Left ventricle myocardium inferior (tissue), 1 donor: Measurements from ENCODE around the gene MLLT10. TPM values are rescaled to one million over a fixed set of nuclear protein-coding genes. Genes with fewer than 3 reads are reported as not detected.

Experiments used
- DNase-seq: peaks from one replicate; pipeline ENCODE4 v3.0.0-alpha.2; 2020
- H3K27ac ChIP-seq: fragments of 200-600 bp; replicated peaks from 2 replicates; pipeline ENCODE4 v1.8.0; 2021
- H3K27me3 ChIP-seq: fragments of 200-600 bp; 2 replicates; pipeline ENCODE4 v1.8.0; 2021; ENCODE audit warnings: low read depth
- H3K36me3 ChIP-seq: fragments of 200-600 bp; 2 replicates; pipeline ENCODE4 v1.8.0; 2021
- H3K4me1 ChIP-seq: fragments of 200-600 bp; 2 replicates; pipeline ENCODE4 v1.8.0; 2021
- H3K4me3 ChIP-seq: fragments of 200-600 bp; 2 replicates; pipeline ENCODE4 v1.8.0; 2021; ENCODE audit warnings: mild to moderate bottlenecking, moderate library complexity
- H3K9me3 ChIP-seq: fragments of 200-600 bp; replicated peaks from 2 replicates; pipeline ENCODE4 v1.8.0; 2021
- CTCF ChIP-seq: fragments of 200-600 bp; IDR thresholded peaks from 2 replicates; pipeline ENCODE4 v1.8.0; 2021; ENCODE audit warnings: antibody characterized with exemption, mild to moderate bottlenecking, borderline replicate concordance
- intact Hi-C: fragments of 100-400 bp; cut with micrococcal nuclease; formaldehyde crosslinking; loops from one replicate; pipeline ENCODE4 v1.11.0; 2022
- microRNA-seq: library from miRNA; unstranded; fragments of <30 nt; microRNA quantifications from one replicate; pipeline ENCODE4 v1.2.0, GENCODE V29; 2020
- total RNA-seq: library from RNA; stranded (reverse); fragmentation: NEBNext Ultra II Directional; extraction: Animal tissue kit (Norgen Biotek cat#: 25700); gene quantifications from one replicate; pipeline ENCODE4 v1.2.1, GENCODE V29; 2021
- donor health status: DM: no; HTN: yes; CAD: no; lungs with severe emphysema.

The MLLT10 gene
- total RNA-seq, 1 donor from 2014 or later = 18.7 TPM

- H3K36me3 ChIP-seq = peaks cover 3% of the 10 kb centered on the region
- no peak for DNase-seq
- H3K27me3 ChIP-seq = no peaks in the 10 kb centered on the region
- peaks cover 3% of the 10 kb centered on the region for H3K9me3 ChIP-seq
- intact Hi-C loops = no loop called here
- no peak overlapping the region for H3K4me3 ChIP-seq
- H3K4me1 ChIP-seq = no peaks in the 10 kb centered on the region
- no peak overlapping the region for H3K27ac ChIP-seq
- no peak for TF ChIP-seq CTCF
Observed at GRCh38 chr10:21776883-21777282, 242.9 kb downstream of the MLLT10 start.

GRCh38 chr10:21791276-21791675 lies 257.2 kb downstream of the MLLT10 start:
- TF ChIP-seq CTCF = no peak
- no peak for DNase-seq
- intact Hi-C loops = no loop called here
- H3K9me3 ChIP-seq = peaks cover 21% of the 10 kb centered on the region
- H3K27me3 ChIP-seq = no peaks in the 10 kb centered on the region
- H3K4me3 ChIP-seq = no peak overlapping the region
- H3K27ac ChIP-seq = no peak overlapping the region
- H3K36me3 ChIP-seq = no peaks in the 10 kb centered on the region
- no peaks in the 10 kb centered on the region for H3K4me1 ChIP-seq

Small RNA genes within 50 kb of the gene (microRNA-seq; reads per million reads assigned to microRNA genes)
- not detected for gene MIR1915

Other genes starting within 250 kb of the MLLT10 start
- 2.7 TPM for gene SKIDA1, start 8.6 kb upstream of the MLLT10 start, total RNA-seq